Measurements from ENCODE around the gene ARL6IP6.

ARL6IP6 gene

GRCh38 chr2:152804687-152805408, 86.4 kb downstream of the ARL6IP6 start:
- no peak for DNase-seq (ENCODE audit: low read depth)

- DNase-seq (ENCODE audit: low read depth) = no peak
Observed at GRCh38 chr2:152811916-152812315, 93.5 kb downstream of the ARL6IP6 start.

Data from GM04503 (cell line).